NCI-H2227 (cell line): ENCODE data around the gene KRT37.
"Not testable (repeated sequence)": the region's sequence is repeated elsewhere in the genome, so short reads cannot be mapped to it uniquely, and the experiment has no call there.

Source experiments
- DNase-seq: peaks from one replicate; lab custom pipeline; 2025; ENCODE audit not compliant: unreplicated experiment; lab: John Stamatoyannopoulos, UW

The KRT37 gene

DNA sequence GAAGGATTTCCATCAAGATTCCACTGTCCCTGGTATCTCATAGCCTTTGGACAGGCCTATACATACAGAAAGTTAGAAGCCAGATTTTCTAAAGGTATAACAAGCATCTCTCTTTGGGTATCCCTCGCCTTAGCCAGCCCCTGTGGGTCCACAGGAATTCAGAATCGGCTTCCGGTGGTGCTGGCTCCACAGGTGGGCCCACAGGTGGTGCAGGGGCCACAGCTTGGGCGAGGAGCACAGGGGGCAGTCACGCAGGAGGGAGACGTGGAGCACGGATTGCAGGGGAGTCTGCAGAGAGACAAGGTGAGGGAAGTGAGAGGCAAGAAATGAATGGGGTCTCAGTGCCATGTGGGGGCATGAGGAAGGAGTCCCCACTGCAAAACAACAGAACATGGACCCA is 12.9 kb upstream of the KRT37 start:
- DNase-seq = no peak

DNA sequence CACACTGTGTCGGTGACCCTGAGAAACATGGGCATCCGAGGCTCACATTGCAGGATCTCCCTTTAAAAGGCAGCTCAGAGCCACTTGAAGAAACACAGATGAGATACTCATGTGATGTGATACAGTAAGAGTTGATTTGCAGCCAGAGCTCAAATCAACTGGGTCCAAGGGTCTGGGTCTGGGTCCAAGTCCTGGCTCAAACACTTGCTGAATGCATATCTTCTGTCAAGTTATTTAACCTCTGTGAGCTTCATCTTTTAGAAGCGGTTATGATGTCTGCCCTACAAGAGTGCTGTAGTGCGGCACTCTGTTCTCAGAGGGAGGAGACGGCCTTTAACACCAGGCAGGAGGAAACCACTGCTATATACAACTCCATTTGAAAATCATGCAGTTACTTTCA is 10.0 kb upstream of the KRT37 start:
- peak; percentile 53 for DNase-seq

DNA sequence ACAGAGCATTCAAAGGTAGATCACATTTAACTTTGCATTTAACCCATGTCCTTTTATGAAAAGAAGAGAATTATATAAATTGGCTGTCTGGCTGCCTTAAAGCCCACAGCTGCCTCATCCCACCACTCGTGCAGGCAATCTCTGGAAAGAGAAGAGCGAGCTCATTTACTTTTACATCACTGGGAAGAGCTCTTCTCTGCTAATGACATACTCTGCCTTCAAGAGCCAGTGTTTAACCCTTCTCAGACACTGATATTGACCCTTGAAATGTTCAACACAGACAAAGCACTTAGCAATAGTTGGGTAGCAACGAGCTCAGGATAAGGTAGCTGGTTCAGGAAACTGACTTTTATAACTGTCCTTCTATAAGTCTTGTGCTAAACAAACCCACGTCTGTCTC is 9.6 kb upstream of the KRT37 start:
- DNase-seq = peak; percentile 77

DNA sequence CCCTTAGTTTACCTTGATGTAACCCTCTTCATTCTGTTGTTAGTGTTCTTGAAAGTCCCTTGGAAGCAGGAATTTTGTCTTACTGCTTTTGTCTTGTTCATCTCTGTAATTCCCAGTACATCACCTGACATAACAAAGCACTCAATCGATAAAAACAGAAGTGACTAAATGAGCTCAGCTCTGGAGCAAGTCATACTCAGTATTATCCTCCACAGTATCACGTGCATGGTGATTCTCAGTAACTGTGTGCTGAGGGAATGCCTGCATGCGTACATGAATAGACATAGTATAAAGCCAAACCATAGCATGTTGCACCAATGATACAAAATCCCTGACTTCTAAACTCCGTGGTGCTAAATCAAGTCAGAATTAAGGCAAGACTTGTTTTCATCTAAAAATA is 9.2 kb upstream of the KRT37 start:
- peak; percentile 72 for DNase-seq

DNA sequence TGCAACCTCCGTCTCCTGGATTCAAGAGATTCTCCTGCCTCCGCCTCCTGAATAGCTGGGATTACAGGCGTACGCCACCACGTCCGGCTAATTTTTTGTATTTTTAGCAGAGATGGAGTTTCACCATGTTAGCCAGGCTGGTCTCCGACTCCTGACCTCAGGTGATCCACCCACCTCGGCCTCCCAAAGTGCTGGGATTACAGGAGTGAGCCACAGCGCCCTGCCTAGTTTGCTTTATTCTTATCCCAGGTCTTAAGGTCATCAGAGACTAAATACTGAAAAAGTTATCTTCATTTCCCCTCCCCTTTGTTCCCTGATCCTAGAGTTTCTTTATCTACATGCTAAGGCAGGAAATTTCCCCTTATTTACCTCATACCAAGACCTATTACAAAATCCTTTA is 6.0 kb upstream of the KRT37 start:
- not testable (repeated sequence) for DNase-seq

DNA sequence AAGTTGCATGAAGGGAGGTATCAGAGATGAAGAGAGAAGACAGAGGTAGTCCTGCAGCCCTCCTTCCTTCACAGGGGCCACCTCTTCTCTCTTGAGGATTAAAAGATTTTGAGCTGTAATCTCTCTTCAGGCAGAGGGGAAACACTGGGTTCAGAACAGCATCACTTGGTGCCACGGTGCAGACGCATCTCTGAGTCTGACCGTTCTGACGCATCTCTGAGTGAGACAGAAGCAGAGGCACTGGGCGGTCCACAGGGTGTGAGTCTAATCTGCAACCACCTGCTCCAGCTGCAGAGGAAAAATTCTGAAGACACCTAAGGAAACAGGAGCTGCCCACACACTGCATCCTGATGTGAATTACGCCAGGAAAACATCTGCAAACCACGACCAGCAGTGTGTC is 5.3 kb upstream of the KRT37 start:
- no peak for DNase-seq

DNA sequence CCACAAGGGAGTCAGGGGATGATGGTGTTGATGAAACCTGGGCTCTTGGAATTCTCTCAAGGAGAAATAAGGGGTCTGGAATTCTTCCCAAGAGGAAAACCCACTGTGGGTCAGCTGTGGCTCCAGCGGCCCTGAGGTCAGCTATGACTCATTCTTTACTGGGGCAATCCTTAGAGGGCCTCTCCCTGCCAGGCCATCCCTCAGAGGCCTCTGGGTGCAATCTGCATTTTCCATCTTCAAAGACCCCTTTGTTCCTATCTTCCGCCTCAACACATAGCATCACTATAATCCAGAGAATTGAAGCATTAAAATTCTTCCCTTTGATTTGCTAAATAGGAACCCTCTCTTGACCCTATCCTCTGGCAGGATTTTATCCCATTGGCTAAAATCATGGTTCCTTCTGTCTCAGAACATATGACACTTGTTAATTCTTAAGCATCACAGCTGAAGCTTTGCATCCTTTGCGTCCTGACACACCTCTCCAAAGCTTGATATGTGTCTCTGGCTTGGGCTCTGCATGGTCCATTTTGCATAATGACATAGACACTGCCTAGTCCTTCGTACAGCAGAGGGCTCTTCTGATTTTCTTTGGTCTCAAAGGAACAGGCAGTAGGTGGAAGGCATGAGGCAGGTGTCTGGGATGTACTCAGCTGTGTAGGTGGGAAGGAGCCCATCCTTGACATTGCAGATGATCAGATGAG is 4.4 kb upstream of the KRT37 start:
- DNase-seq = no peak

DNA sequence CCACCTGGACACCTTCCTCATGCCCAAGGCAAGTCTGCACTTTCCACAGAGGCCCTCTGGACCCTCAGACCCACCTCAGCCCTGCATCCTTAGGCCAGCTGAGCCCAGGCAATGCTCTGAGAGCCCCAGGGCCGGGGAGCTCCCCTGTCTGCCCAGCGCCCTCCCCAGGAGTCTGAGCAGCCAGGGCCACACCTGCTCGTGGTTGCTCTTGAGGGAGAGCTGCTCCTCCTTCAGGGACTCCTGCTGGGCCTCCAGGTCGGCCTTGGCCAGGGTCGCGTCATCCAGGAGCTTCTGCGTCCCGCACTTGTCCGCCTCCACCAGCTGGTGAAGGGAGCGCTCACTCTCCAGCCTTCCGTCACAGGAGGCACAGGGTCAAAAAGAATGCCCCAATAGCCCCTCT is 1.8 kb downstream of the KRT37 start:
- DNase-seq = not testable (repeated sequence)

DNA sequence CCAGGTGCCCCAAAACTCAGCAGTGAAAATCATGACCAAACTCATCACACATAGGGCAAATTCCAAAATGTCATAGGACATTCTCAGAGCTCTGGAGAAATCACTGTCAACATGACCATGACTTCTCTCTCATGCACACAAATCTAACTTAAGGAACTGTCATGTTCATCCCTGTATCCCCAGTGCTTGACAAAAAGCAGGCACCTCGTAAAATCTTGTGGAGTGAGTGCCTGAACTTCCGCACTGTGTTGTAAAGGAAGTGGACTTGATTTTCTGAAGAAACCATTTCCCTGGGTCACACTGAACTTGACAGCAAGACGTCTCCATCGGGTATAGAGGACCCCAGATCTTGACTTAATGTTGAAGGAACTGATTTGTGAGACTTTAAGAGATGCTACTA is 2.8 kb downstream of the KRT37 start:
- no peak for DNase-seq

DNA sequence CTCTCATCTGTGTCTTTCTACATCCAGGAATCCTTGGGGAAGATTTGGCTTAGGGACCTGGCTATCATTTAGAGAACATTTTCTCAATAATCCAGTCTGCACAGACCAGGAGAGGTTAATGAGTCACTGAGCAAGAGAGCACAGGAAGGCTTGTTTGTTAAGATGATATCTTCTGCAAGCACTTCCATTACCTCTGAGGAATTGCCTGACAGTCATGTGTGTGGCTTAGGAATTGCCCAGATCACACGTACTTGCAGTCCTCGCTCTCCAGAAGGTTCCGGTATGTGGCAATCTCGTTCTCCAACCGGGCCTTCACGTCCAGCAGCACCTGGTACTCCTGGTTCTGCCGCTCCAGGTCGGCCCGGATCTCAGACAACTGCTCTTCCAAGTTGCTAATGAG is 3.3 kb downstream of the KRT37 start:
- no peak for DNase-seq

DNA sequence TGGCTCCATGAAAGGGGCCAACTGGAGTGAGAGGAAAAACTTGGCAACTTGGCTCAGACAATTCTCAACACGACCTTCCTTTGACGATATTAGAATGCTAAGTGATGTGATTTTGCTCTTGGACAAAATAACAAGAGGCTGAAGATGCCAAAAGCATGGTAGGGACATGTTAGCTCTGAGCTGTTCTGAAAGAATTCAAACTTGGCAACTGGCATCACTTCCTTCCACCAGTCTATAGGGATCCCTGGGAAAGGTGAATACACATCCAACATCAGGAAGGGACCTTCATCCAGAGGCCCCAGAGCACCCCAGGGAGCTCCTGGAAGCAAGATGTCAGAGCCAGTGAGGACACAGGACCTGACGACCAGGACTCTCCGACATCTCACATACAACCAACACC is 4.3 kb downstream of the KRT37 start:
- DNase-seq = no peak

DNA sequence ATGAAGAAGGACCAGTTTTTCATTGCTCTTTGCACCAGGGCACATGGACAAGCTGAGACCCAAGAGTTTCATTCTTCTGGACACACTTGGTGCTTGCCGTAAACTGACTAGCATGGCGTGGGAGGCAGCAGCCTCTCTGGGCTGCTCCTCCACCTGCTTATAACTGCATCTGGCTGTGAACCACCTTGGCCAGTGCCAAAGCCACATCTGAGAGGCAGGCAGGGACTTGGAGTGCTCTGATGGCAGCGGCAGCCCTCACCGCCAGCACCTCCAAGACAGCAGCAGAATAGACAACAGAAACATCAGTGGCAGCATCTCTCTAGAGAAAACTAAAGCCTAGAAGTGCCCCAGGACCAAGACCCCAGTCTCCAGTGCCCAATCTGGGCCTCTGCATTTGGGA is 4.7 kb downstream of the KRT37 start:
- DNase-seq = no peak

DNA sequence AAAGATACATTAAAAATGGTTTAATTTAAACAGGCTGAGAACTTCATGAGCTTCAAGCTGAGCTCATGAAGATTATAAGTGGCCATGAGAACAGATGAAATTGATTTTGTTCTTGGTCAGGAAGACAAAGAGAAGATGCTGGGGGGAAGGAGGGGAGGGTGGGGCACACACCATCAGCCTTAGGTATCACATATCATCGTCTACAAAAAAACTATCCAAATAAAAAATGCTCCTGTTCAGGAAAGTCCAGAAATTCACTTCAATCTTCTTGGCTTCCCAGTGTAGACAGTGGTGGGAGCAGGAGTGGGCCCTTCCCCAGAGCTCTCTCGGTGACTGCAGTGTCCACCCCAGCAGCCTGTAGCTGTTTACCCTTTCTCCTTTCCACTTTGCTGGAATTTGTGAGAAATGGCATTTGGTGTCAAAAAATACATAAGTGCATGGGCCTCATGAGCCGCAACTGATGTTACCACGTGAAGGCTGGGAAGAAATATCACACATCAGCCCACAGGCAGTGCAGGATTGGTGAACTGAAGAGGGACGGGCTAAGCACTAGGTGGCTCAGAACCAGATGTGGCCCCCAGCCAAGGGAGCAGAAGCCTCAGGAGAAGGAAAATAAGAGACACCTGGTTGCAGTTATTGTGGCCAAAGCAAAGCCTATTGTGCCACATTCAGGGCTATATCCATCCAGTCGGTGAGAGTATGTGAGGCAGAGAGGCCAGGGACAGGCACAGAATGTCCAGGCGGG is 6.1 kb downstream of the KRT37 start:
- DNase-seq = no peak

DNA sequence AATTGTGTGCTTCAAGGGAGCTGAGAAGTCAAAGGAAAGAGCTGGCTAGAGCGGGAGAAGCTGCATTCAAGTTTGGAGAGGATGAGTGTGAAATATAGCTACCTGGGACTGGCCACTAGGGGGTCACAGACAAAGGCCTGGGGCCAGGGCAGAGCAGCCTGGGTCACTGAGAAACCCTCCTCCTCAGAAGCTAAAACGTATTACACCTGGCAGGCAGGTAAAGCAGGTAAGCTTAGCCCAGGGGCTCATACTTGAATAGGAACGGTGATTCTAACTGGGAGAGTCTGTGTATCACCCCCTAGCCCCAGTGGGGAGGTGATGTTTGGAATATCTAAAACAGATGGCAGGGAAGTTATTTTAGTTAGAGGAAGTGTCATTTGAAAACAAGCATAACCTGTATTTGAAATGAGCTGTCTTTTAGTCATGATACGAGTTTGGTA is 6.8 kb downstream of the KRT37 start:
- DNase-seq = no peak

DNA sequence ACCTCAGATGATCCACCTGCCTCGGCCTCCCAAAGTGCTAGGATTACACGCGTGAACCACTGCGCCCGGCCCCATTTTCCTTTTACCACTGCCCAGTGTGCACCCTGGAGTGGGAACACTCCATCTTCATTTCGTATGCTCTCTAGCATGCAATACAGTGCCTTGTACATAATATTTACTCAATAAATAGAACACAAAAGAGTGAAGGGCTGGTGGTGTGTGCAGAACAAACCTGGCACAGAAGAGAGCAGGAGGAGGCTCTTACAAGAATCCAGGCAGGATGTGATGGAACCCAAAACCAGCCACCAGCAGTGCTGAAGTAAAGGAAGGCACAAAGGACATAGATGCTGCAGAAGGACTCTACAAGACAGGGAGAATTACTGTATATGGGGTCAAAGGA is 7.3 kb downstream of the KRT37 start:
- no peak for DNase-seq

DNA sequence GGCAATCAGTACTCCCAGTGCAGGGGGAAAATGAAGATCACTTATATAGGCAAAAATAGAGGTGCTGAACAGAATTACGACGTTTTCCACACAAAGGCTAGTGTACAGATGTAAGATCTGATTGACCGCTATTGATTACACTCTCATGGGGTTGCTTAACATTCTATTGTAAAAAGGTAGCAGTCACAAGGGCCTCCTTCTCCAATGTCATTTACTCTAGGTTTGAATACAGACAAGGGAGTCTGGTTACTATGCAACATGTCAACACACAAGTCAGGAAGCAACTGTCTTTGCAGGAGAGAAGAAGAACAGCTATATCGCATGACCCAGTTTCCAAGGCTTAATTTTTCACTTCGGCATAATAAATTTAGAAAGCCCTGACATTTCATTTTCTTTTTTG is 7.9 kb downstream of the KRT37 start:
- DNase-seq = no peak

DNA sequence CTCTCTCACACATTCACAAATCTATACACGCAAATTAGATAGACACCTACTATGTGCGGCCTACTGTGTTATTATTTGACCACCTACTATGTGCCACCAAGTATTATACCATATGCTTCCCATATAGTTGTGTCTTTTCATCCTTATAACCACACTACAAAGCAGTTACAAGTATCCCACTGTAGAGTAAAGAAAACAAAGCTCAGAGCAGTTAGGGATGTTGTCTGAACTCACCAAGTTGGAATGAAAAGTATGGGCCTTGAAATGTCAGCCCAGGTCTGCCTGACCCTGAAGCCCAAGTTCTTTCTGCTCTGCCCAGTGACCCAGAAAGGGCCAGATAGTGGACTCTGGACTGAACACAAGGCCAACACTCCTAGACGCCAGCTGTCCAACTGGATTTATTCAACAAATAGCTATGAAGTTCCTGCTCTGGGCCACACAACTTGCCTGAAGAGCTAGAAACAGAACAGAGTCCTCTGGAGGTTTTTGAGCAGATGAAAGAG is 8.5 kb downstream of the KRT37 start:
- no peak for DNase-seq

DNA sequence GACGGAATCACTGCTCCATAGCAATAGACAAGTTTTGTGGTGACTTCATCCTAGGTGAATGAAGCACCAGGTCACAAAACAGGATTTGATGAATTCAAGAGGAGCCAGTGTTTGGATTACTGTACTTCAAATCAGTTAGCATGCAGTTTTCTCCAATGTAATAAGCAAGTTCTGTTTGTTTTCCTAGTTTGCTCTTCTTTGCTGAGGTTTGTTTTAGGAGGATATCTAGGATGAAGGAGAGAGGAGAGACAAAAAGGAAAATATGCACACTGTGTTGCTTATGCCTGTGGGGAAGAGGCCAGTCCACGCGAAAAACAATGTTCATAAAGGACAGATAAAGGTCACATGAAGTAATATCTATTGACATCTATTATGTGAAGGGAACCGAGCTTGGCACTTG is 9.0 kb downstream of the KRT37 start:
- DNase-seq = no peak

DNA sequence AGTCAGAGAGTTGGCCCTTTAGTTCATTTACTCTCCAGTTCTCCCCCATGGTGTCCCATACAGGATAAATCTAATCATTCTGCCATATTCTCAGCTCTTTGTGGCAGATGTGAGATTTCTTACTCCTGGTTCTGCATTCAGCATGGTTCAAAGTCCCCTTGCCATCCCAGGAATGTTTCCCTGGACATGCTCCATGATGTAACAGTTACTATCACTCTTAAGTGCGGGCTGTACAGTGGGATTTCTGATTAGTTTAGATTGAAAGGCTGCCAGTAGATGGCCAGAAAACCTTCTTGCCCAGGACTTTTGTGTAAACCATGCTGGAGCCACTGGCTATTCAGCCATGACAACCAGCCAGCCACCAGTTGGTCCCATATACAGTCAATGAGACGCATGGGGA is 10.4 kb downstream of the KRT37 start:
- no peak for DNase-seq

DNA sequence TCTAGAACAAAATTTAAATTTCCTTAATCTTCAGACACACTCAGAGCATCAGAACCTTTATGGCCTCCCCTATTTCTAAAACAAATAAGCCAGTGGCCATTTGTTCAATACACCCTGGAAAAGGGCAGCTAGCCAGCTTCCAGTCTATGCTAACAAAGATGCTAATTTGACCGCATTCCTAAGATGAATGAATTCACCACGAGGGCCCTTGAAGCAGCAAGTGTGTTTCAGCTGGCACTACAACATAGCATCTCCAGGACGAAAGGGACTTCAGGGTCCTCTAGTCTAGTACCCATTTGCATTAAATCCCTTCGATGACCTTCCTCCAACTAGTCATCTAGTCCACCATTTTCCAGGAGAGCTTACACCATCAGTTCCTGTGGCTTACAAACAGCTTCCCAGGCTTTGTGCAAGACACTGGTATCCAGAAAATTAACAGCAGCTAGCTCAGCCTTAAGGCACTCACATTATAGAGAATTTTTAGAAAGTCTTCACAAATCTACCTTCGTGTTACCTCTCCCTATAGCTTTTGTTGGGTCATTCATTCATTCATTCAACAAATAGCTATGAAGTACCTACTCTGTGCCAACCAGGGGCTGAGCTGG is 10.9 kb downstream of the KRT37 start:
- no peak for DNase-seq

DNA sequence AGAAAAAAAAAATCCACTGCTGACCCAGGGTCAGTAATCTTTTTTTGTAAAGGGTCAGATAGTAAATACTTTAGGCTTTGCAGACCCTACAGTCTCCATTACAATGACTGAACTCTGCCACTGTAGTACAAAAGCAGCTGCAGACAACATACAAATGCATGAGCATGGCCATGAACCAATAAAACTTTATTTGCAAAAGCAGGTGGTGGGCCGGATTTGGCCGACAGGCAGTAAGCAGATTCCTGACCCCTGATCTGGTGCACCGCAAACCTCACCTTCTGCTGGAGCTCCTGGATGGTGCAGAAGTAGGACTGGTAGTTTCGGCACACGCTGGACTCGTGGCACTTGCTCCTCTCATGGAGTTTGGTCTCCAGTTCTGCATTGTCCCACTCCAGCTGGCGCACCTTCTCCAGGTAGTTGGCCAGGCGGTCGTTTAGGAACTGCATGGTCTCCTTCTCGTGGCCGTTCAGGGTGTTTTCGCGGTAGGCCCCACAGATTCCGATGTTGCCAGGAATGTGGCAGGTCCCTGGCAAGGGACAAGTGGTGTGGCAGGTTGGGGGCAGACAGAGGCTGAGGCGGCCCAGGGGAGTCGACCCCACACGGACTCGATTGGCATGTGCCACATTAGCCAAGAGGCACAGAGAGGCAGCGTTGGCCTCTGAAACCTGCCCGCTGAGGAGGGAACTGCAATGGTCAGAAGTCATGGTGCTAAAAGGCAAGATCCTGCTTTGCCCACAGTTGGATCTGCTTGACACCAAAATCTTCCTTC is 13.1 kb downstream of the KRT37 start:
- no peak for DNase-seq
